CD4-positive, alpha-beta T cell treated with Interleukin-2 at 100 ng/mL for 4 hours (primary cell): ENCODE measurements around the gene CDC14C.

Experiments
- DNase-seq: peaks from one replicate; pipeline ENCODE4 v3.0.0-alpha.2; 2020; ENCODE audit warnings: low spot score

The CDC14C gene

GRCh38 chr7:48976253-48976652 lies 51.9 kb downstream of the CDC14C start:
- DNase-seq: no peak

GRCh38 chr7:48976850-48977249 lies 52.5 kb downstream of the CDC14C start:
- DNase-seq: no peak
